GM10266 (cell line): ENCODE data around the gene PDZK1IP1.
"Not testable (repeated sequence)": the region's sequence is repeated elsewhere in the genome, so short reads cannot be mapped to it uniquely, and the experiment has no call there.

ENCODE experiments used
- DNase-seq: peaks from one replicate; pipeline ENCODE4 v3.0.0; 2012; ENCODE audit errors: extremely low spot score
- TF ChIP-seq, protein P1 (sequence below): IDR thresholded peaks from 2 replicates; pipeline ENCODE4 v1.5.1; 2012; ENCODE audit warnings: mild to moderate bottlenecking, low read depth; ENCODE audit not compliant: control insufficient read depth, insufficient read depth; ENCODE audit errors: missing control alignments

The PDZK1IP1 gene

DNA sequence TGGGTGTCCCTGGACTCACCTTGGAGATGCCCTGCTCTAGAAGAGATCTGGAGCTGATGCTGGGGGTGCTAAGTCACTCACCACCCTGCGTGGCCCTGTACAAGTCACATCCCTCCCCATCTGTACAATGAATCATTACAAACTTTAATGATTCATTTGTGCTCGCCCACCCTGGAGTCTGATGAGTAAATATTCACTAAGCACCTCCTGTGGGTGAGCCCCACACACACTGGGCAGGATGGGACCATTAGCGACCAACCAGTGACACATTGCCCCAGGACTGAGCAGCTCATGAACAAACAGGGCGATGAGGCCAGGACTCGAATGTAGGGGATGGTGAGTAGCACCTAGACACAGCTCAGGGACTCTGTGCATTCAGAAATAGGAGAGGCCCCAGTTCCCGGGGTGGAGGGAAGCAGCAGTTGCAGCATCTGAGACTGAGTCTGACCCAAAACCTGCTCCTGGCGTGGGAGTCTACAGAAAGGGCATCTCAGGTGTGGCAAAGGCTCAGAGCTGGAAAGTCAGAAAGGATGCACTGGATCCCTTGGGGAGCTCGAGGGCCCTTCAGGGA, 18.1 kb upstream of the PDZK1IP1 start:
- TF ChIP-seq, protein P1, sequence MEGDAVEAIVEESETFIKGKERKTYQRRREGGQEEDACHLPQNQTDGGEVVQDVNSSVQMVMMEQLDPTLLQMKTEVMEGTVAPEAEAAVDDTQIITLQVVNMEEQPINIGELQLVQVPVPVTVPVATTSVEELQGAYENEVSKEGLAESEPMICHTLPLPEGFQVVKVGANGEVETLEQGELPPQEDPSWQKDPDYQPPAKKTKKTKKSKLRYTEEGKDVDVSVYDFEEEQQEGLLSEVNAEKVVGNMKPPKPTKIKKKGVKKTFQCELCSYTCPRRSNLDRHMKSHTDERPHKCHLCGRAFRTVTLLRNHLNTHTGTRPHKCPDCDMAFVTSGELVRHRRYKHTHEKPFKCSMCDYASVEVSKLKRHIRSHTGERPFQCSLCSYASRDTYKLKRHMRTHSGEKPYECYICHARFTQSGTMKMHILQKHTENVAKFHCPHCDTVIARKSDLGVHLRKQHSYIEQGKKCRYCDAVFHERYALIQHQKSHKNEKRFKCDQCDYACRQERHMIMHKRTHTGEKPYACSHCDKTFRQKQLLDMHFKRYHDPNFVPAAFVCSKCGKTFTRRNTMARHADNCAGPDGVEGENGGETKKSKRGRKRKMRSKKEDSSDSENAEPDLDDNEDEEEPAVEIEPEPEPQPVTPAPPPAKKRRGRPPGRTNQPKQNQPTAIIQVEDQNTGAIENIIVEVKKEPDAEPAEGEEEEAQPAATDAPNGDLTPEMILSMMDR, result no peak
- no peak for DNase-seq

DNA sequence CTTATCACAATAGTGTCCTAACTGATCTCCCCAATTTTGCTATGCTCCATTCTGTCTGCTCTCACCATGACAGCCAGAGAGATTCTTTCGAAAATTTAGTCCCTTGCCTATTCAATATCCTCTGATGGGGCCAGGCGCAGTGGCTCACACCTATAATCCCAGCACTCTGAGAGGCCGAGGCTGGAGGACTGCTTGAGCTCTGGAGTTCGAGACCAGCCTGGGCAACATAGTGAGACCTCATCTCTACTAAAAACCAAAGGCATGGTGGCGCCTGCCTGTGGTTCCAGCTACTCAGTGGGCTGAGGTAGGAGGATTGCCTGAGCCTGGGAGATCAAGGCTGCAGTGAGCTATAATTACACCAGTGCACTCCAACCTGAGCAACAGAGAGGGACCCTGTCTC, 16.1 kb upstream of the PDZK1IP1 start:
- DNase-seq, result no peak
- TF ChIP-seq, protein P1, result no peak

DNA sequence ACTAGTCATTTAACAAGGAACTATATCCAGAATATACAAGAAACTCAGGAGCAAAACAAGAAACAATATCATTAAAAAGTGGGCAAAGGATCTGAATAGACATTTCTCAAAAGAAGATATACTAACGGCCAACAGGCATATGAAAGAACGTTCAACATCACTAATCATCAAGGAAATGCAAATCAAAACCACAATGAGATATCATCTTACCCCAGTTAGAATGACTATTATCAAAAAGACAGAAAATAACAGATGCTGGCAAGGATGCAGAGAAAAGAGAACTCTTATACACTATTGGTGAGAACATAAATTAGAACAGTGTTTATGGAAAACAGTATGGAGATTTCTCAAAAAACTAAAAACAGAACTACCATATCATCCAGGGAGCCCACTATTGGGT, 13.7 kb upstream of the PDZK1IP1 start:
- not testable (repeated sequence) for DNase-seq

DNA sequence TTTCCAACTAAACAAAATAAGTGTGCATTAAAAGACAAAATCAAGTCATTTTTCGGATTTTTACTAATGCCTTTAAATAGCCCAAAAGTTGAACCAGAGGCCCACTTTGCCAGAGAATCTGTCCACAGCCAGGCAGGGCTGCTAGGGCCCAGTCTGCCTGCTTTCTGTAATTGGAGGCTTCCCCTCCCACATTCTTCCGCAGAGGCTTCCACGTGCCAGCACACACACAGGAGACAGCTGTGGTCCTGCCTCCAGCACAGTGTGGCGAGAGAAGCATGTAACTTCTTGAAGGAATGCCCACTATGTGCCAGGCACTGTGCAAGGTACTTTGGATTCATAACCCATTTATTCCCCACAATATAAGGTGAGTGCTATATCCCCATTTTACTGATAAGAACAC, 11.3 kb upstream of the PDZK1IP1 start:
- TF ChIP-seq, protein P1, result no peak
- no peak for DNase-seq

DNA sequence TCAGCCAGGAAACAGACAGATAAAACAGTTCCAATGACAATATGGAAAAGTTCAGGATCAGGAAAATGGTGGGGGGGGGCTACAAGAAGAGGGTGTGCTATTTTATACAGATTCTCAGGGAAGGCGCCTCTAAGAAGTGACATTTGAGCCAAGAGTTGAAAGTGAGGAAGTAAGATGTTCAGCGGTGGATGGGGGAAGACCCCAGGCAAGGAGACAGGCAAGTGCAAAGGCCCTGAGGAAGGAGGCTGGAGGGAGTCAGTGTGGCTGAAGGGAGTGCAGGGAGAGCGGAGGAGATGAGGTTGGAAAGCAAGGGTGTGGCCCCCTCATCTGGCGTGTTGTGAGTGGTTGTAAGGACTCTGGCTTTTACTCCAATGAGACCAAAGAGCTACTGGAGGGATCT, 8.4 kb upstream of the PDZK1IP1 start:
- TF ChIP-seq, protein P1, result no peak
- no peak for DNase-seq

DNA sequence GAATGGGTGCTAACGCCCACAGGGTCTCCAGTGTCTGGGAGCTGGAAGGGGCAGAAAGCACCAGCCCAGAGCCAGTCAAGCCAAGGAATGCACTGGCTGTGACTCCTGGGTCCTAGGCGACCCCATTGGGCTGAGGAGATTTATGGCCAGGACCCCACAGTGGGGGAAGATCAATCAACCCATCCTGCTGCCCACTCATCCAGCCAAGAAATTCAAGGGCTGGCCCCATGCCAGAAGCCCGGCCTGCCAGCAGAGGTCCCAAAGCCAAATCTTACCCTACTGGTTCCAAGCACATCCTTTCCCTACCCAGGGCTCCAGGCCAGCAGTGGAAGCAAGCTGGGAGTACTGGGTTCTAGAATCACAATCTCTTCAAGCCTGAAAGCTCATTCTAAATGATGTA, 6.8 kb upstream of the PDZK1IP1 start:
- TF ChIP-seq, protein P1, result no peak
- no peak for DNase-seq

DNA sequence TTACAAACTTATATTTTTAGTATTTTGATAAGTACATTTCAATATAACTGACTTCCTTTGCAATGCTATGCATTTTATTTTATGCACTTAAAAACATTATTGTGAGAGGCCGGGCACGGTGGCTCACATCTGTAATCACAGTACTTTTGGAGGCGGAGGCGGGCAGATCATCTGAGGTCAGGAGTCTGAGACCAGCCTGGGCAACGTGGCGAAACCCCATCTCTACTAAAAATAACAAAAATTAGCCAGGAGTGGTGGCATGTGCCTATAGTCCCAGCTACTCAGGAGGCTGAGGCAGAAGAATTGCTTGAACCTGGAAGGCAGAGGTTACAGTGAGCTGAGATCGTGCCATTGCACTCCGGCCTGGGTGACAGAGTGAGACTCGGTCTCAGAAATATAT, 6.1 kb upstream of the PDZK1IP1 start:
- not testable (repeated sequence) for DNase-seq

DNA sequence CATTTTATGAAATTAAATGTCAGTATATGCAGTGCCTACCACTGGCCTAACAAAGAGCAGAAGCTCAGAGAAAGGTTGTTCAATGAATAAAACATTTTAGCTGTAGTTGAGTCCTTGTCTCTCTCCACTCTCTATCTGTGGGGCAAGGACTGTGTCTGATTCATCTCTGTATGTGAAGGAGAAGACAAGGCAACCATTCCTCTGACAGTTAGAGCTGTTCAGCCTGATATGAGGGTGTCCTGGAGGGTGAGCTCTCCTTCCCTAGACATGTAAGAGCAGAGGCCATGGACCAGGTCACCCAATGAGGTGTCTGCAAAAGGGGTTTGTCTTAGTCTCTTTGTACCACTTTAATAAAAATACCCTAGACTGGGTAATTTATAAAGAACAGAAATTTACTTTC, 4.5 kb upstream of the PDZK1IP1 start:
- DNase-seq, result no peak
- TF ChIP-seq, protein P1, result no peak

DNA sequence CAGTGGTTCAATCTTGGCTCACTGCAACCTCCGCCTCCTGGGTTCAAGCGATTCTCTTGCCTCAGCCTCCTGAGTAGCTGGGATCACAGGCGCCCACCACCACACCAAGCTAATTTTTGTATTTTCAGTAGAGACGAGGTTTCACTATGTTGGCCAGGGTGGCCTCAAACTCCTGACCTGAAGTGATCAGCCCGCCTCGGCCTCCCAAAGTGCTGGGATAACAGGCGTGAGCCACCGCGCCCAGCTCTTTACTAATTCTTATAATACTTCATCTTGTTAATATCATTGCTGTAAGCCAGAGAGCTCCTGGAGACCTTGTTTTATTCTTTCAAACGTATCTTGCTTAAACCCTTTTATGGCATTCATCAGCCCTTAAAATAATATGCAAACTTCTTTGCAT, 3.7 kb upstream of the PDZK1IP1 start:
- DNase-seq, result not testable (repeated sequence)
